ENCODE measurements around the gene SLC41A3.
"Not testable (repeated sequence)": the region's sequence is repeated elsewhere in the genome, so short reads cannot be mapped to it uniquely, and the experiment has no call there.

SLC41A3 gene

DNA sequence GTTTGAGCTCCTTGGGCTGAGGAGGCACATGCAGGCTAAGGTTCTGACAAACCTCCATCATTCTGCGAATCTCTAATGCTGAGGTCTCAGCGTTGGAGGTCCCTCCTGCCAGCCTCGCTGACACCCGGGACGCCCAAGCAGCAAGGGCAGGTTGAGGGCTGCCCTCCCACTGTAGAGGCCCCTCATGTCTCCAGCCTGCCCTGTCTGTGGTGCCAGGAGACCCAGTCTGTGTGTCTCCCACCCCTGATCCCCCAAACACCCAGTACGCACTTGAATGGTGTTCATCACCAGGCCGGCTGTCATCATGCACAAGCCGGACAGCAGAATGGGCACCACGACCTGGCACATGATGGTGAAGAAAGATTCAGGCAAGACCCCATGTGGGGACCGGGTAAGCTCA is 27.8 kb downstream of the SLC41A3 start:
- no peak for DNase-seq (ENCODE audit: low read depth in 2 of 3, low spot score in 2 of 3)

GRCh38 chr3:126054870-126055269 is 29.1 kb downstream of the SLC41A3 start:
- DNase-seq (ENCODE audit: low read depth in 2 of 3, low spot score in 2 of 3) = no peak

GRCh38 chr3:126053949-126054569 is 29.9 kb downstream of the SLC41A3 start:
- DNase-seq (ENCODE audit: low read depth in 2 of 3, low spot score in 2 of 3) = no peak

DNA sequence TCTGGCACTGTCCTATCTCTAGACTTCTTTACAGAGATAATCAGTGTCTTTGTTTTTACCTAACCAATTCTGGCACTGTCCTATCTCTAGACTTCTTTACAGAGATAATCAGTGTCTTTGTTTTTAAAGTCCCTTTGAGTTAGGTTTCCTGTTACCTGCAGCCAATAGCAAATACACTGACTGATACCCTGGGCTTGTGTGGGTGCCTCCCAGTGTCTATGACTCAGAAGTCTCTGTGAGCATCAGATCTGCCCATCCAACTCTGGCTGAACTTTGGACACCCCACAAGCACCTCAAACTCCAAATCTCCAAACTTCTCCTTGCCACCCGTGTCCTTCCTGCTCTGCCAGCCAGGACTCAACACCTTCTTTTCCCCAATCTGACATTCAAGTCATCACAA is 30.4 kb downstream of the SLC41A3 start:
- DNase-seq (ENCODE audit: low read depth in 2 of 3, low spot score in 2 of 3) = no peak

- no peak for DNase-seq (ENCODE audit: low read depth in 2 of 3, low spot score in 2 of 3)
Measured at GRCh38 chr3:126052196-126053058, 31.5 kb downstream of the SLC41A3 start.

- DNase-seq (ENCODE audit: low read depth in 2 of 3, low spot score in 2 of 3) = no peak
Measured at GRCh38 chr3:126051741-126052140, 32.2 kb downstream of the SLC41A3 start.

DNA sequence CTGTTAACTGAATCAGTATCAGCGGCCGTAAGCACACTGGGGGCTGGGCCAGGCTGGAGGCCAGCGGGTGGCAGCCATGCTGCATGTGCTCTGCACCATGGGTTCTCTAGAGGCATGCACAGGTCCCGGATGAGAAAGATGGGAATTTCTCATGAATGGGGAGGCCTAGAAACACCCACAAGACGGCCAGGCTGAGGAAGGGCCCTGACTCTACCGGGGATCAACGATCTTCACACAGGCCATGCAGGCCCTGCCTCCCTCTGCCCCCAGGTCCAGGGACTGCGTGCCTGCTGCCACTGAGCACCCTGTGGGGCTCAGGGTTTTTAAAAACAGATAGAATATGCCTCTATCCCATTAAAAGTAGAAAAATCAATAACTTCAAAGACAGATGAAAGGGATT is 32.7 kb downstream of the SLC41A3 start:
- DNase-seq (ENCODE audit: low read depth in 2 of 3, low spot score in 2 of 3) = no peak

- no peak for DNase-seq (ENCODE audit: low read depth in 2 of 3, low spot score in 2 of 3)
Measured at GRCh38 chr3:126050626-126051025, 33.3 kb downstream of the SLC41A3 start.

- no peak for DNase-seq (ENCODE audit: low read depth in 2 of 3, low spot score in 2 of 3)
Measured at GRCh38 chr3:126050050-126050392, 33.9 kb downstream of the SLC41A3 start.

DNA sequence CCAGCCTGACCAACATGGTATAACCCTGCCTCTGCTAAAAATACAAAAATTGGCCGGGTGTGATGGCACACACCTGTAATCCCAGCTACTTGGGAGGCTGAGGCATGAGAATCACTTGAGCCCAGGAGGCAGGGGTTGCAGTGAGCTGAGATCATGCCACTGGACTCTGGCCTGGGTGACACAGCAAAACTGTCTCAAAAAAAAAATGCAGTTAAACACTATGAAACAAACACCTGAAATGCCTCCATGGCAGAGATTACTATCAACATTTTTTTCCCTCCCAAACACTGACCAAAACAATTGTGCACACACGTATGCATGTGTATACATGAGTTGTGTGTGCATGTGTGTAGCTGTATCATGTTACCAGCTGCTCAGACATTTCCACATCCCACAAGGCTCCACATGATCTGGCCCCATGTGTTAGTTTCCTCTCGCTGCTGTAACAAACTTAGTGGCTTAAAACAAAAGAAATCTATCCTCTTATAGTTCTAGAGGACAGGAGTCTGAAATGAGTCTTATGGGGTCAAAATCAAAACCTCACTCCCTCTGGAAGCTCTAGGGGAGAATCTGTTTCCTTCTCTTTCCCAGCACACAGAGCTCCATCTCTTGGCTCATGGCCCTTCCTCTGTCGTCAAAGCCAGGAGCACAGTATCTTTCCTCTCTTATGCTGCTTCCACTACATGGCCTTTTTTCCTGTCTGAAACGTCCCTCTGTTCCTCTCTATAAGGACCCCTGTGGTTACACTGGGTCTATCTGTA is 34.5 kb downstream of the SLC41A3 start:
- no peak for DNase-seq (ENCODE audit: low read depth in 2 of 3, low spot score in 2 of 3)

GRCh38 chr3:126040386-126040785 is 43.5 kb downstream of the SLC41A3 start:
- no peak for DNase-seq (ENCODE audit: low read depth in 2 of 3, low spot score in 2 of 3)

DNA sequence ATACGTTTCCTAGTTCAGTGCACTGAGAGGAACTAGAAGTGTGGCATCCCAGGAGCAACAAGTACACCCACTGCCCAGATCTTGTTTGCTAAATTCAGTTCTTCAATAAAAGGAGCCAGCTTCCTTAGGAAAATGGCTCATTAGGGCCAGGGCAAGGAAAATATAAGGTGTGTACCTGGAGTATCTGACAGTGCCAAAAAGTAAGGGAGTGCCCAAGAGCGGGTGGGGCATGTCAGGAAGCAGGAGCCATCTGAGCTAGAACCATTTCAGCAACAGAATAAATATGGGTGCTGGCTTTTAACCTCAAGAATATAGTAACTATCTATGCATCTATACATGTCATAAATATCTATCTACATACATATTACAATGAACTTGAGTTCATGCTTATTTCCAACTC is 44.1 kb downstream of the SLC41A3 start:
- DNase-seq (ENCODE audit: low read depth in 2 of 3, low spot score in 2 of 3) = no peak

GRCh38 chr3:126038791-126039190 is 45.1 kb downstream of the SLC41A3 start:
- DNase-seq (ENCODE audit: low read depth in 2 of 3, low spot score in 2 of 3) = not testable (repeated sequence)

DNA sequence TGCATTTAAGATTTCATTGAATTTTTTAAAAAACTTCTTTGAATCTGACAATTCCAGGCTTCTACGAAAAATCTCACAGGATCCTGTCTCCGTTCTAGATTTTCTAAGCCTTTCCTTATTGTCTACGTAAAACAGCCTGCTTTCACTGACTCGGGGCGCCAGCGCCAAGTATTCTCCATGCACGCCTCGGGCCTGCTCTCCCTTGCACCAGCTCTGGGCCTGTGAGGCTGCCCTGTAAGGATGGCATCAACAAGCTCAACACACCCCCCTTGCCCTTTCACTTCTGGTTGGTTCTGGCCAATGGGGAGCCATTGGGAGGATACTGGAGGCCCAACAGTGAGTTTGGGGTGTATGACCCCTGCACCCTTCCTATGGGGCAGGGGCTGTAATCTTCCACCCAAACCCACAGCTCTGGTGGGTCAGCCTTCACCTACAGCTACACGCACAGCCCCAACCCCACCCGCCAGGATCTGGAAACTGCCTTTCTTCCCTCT is 47.8 kb downstream of the SLC41A3 start:
- no peak for DNase-seq (ENCODE audit: low read depth in 2 of 3, low spot score in 2 of 3)

DNA sequence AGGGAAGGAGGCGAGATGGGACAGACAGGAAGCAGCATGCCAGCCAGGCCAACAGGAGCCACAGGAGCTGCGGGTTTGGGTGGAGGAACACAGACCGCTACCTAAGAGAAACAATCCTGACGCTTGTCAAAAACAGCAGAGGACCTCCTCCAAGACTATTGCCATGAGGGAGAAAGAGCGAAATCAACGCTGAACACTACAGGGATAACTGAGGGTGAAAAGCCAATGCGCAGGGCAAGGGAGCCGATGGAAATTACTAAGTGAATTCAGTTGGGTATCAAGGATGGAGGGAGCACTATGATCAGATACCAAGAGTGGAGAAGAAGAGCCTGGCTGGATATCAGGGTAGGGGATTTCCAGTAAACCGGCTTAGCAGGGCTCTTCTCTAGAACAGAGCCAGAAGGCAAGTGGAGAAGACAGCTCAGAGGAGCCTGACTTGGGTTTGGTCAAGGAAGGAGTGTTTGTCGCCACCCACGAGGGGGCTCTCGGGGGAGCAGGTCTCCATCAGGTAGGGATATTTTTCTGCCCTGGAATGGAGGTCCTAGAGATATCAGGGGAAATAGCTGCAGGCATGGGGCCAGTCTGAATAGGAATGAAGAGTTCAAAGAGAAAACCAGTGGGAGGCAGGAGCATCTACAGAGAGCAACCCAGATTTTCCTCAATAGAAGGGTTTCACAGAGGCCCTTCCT is 48.4 kb downstream of the SLC41A3 start:
- DNase-seq (ENCODE audit: low read depth in 2 of 3, low spot score in 2 of 3) = no peak

DNA sequence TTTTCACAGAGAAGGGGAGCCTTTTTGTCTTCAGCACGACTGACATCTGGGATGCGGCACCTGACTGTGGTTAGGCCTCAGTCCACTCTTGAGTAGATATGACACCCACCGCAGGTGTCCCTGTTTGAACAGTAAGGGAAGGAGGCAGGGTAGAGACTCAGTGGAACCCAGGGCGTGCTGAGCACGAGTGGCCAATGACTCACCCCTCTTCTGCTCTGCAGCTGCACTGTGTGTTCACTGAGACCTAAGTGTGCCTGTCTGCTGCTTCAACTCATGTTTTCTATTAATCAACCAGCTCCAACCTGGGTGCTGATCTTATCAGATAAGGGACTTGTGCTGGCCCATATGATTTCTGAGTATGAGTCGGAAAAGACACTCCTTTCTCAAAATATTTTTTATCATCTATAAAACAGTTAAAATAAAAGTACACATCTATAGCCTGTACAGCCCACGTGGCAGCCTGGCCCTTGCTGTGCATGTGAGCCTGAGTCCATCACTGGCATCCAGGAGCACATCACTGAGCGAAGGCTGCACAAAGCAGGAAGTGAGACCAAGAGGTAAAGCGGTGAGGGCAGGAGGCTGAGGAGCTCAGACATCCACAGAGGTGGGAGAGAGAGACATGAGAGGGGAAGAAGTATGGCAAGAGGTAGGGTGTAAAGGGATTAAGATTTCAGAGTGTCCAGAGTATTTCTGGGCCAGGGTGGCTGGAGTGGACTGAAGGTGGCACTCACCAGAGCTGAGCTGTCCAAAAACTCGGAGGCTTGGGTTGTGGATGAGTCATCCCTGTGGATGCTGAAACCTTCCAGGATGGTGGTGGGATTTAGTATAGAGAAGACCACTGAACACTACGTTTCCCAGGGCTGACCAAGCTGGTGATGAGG is 49.2 kb downstream of the SLC41A3 start:
- no peak for DNase-seq (ENCODE audit: low read depth in 2 of 3, low spot score in 2 of 3)

DNA sequence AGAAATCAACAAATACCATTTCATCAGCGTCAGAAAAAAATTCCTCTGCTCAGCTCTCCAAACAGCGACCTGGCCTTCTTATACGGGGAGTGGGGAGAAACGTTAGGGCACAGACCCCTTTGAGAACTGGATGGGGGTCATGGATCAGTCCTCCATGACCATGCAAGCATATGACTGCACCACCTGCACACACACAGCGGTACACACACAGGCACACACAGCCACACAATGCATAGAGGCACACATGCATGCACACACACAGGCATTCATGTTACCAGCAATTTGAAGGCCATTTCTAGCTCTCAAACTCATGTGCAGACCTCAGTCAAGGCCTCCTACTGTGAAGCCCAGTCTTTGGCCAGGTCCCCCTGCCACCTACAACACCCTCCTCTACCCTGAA is 50.2 kb downstream of the SLC41A3 start:
- DNase-seq (ENCODE audit: low read depth in 2 of 3, low spot score in 2 of 3) = no peak

DNA sequence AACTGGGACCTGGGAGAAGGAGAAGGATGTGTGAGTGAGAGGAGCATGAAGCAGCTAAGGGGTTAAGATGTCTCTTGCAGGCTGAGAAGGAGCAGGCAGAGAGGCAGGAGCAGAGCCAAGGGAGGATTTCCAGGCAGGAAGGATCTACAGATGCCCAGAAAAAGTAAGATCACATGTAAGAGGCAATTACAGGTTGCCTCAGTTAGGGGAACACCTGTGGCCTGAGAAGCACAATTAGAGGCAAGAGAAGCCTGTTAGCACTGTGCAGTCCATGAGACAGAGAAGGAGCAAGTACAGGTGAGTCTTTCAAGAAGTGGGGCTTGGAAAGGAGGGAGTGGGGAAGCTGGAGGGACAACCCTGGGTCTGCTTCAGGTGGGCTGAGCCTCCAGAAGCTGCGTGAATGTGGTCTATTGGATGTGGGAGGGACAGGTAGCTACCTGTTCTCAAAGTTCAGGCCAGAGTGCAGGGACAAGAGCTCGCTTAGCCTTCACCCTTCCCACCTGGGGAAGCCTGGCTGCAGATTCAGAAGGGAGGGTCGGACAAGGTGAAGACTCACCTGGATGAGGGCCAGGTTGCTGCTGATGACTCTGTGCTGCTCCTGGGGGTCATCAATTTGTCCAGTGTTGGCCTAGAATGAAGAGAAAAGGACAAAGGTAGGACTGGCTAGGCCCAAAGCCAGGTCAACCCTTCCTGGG is 50.7 kb downstream of the SLC41A3 start:
- no peak for DNase-seq (ENCODE audit: low read depth in 2 of 3, low spot score in 2 of 3)

DNA sequence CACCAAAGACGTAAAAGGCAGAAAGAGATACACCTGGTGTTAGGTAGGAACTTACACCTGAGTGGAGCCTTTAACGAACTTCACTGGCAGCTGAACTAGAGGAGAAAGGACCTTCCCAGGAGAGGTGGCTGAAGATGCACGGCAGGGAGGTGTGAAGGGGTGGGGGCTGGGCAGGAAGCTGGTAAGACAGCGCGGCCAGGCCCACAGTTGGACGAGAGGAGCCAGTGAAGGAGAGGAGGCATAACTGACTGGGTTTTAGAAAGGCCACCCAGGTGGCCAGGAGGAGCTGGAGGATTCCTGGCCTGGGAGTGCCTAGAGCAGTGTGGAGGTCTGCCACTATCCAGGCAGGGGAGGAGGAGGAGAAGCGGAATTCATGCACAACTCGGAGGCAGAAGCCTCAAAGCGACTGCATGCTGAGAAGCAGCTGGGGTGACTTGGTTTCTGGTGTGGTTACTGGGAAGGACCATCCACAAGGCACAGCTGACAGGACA is 51.9 kb downstream of the SLC41A3 start:
- no peak for DNase-seq (ENCODE audit: low read depth in 2 of 3, low spot score in 2 of 3)

- DNase-seq (ENCODE audit: low read depth in 2 of 3, low spot score in 2 of 3) = no peak
Measured at GRCh38 chr3:126030455-126030854, 53.5 kb downstream of the SLC41A3 start.

Data from activated CD8-positive, alpha-beta memory T cell treated with anti-CD3 and anti-CD28 coated beads for 48 hours (primary cell).